Endometrial microvascular endothelial cells (primary cell): ENCODE results near the gene OR2H2. TPM values are rescaled to one million over a fixed set of nuclear protein-coding genes. Genes with fewer than 3 reads are reported as not detected.

ENCODE experiments used
- in situ Hi-C: cut with HindIII; loops from 2 replicates; pipeline ENCODE4 v1.10.0; 2017; ENCODE audit warnings: low sequenced_read_pairs, low pct_unique_long_range_greater_than_20kb; ENCODE audit errors: inconsistent ontology term
- total RNA-seq: library from RNA; depleted of rRNA; stranded (reverse); fragments of >200 nt; gene quantifications from one replicate; pipeline ENCODE4 v1.2.3, GENCODE V29; 2015; ENCODE audit errors: inconsistent ontology term

The OR2H2 gene
- total RNA-seq, 1 donor from 2014 or later, result not detected

DNA sequence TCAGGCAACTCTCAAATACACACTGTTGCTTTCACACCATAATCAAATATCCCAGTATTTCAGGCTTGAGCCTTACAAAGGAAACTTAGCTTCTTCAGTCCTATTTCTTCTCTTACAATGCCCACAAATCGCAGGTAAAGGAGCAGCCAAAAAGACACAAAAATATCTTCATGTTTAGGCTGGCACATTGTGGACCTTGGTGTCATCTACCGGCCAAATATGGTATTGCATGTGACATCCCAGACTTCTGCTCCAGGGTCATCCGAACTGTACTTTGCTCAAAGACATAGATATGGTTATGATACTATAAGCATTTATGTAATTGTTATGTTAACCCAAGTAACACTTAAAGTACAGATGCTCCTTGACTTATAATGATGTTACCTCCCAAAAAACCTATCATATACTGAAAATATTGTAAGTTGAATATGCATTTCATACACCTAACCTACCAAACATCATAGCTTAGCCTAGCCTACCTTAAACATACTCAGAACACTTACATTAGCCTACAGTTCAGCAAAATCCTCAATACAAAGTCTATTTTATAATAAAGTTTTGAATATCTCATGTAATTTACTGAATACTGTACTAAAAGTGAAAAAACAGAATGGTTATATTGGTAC, 4.6 kb downstream of the OR2H2 start:
- in situ Hi-C loops, result no loop called here

DNA sequence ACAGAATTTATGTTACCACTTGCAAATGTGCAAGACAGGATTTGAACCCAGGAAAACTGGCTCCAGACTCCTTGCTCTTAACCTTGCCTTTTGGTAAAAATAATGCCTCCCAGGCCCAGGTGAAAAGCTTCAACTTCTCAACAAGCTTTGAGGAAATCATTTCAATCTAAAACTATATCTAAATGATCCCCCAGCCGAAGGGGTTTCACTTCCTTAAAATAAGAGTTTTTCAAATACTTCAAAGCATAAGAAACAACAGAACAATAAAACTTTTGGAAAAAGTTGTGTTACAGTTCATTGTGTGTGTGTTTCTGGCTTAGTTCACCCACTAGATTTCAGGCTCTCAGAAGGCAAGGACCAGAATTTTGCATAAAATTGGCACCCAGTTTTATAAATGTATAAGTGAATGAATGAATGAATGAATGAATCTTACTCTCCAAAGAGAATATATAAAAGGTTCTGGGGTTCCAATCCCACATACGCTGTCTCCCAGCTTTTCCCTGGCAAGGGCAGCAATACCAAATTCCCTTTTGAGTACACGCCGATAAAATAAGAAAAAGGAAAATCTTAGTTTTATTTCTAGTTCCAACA, 5.4 kb downstream of the OR2H2 start:
- in situ Hi-C loops, result no loop called here

DNA sequence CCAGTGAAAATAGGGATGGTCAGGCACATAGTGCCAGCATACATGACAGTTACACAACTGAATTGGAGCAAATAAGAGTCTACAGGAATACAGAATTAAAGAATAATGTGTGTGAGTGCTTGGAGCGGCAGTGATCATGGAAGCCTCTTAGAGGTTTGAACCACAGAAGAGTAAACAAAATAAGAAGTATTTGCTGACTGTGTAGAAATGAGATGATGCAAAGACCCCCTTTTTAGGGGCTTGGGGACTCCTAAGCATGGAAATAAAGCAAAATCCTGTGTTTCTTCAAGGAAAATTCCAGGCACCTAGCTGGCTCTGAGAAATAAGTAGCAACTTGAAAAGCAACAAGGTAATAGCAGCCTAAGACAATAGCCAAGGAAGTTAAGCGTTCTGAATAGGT, 6.8 kb downstream of the OR2H2 start:
- in situ Hi-C loops, result no loop called here

DNA sequence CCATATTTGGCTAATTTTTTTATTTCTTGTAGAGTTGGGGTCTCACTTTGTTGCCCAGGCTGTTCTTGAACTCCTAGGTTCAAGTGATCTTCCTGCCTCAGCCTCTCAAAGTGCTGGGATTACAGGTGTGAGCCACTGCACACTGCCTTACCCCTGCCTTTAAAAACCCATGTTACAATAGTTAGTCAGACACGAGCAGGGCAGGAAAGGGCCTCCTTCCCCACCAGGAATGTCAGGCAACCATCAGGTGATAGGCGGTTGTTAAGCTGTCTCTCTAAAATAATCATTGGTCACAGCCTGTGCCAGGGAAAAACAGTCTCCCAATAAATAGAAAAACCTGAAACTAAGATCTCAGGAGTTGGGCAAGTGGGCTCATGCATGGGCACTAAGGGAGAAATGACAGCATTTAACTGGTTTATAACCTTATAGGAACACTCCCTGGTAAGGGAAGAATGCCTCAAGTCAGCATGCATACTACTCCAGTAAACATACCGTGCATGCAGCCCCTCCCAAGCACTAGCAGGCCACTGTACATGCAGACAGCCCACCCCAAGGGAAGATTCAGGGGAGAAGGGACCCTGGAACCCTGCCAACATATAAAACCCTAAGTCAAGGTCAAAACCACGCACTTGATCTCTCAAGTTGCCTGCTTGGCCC, 8.4 kb downstream of the OR2H2 start:
- in situ Hi-C loops, result no loop called here

DNA sequence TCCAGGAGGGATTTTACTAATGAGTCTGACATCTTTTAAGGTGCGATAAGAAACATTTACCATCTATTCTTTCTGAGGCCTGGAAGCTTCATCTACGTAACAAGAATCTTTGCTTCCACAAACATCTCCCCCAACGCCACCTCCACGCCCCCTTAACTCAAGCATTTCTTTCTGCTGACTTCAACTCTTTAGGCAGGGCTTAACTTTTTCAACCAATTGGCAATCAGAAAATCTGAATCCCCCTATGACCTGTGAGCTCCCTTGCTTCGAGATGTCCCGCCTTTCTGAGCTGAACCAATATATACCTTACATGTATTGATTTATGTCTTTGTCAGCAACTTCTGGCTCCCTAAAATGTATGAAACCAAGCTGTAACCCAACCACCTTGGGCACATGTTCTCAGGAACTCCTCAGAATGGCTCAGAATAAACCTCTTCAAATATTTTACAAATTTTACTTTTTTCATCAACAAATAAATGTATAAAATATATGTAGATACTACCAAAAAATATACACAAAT, 11.5 kb downstream of the OR2H2 start:
- in situ Hi-C loops, result no loop called here

DNA sequence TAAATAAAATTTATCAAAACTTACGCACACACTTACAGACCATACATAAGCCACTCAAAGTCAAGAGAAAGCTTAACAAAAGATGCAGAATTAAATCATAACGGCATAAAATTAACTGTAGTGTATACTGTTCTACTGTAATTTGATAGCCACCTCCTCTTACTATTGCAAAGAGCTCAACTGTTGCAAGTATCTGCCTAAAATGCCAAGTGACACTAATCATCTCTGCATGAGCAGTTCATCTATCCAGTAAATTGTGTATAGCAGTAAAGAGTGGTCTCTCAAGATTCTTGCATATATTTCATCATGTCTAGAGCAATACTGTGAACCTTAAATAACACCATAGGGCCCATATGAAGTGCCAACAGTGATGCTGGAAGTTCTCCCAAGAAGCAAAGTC, 12.3 kb downstream of the OR2H2 start:
- in situ Hi-C loops, result no loop called here

DNA sequence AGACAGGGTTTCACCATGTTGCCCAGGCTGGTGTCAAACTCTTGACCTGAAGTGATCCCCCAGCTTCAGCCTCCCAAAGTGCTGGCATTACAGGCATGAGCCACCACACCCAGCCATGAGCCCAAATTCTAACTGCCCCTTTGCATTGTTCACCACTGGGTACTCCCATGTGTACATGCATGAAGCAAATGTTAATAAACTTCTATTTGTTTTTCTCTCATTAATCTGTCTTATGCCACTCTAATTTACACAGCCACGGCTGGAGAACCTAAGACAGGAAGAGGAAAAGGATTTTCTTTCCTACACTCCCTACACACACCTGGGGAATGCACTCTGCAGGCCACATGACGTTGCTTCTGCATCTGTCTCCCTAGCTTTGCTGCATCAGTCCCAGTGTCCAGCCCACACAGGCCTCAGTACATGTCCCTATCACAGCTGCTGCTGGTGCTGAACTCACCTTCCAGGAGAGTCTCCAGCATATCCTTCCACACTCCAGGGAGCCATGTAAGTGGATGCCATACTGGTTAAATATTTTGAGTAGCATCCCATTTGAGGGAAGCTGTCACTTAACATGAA, 13.3 kb downstream of the OR2H2 start:
- in situ Hi-C loops, result no loop called here

DNA sequence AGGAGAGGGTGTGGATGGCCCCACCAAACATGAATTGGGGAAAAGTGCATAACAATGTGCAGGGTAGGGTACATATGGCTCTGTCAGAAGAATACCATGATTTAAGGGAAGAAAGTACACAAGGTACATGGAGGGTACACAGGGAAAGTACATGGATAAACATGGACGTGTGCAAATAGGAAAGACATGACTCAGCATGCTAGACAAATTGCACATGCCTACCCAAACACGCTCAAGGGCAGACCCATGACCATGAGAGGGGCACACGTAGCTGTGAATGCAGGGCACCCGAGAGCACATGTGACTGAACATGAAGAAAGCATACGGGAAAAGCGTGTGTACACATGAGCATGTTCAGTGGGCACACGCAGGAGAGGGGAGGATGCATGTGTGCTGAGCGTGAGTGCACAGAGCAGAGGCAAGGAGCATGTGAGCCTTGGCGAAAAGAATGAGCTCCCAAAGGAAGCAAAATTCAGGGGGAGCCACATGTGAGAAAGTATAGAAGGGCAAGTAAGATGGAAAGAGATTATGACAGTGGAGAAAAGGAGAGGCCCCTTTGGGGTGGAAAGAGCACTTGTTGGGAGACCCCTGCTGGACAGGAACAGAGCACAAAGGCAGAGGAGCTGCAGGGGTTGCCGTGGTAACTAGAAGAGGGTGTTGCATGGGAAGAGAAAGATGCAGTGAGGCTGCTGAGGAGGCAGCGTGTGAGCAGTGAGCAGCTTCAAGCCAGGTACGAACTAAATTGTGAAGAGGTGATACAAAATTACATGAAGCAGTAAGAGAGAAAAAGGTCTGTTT, 17.8 kb downstream of the OR2H2 start:
- in situ Hi-C loops, result no loop called here

DNA sequence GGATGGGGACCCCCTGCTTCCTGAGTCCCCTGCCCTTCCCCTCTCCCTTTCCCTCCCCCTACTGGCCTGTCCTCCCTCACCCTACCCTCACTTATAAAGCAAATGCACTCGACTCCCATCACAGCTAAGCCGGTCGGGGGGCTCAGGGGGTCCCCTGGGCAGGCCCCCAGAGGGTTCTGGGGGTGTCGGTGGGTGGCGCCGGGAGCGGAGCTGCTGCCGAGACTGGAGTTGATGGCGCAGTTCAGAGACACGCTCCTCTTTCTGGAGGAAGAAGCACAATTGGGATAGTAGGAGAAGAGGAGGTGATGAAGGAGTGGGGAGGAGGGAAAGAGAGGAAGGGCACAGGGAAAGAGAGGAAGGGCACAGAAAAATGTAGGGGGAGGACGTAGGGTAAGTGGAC, 18.5 kb downstream of the OR2H2 start:
- in situ Hi-C loops, result no loop called here

DNA sequence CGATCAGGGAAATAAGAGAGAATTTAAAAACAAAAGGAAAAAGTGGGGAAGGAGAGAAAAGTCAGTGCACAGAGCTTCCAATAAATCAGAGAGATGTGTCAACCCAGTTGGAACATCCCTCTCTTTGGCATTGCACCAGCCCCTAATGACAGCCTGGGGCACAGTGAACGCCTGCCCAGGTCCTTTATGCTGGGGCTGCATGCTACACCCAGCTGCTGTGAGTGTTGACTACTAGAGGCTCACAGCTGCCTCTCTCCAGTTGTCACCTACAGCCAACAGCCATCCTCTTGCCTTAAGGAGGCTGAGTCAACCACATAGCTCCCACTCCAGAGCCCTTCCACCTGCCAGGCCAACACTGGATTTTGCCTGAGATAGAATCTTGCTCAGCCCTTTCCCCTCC, 19.0 kb downstream of the OR2H2 start:
- in situ Hi-C loops, result no loop called here

DNA sequence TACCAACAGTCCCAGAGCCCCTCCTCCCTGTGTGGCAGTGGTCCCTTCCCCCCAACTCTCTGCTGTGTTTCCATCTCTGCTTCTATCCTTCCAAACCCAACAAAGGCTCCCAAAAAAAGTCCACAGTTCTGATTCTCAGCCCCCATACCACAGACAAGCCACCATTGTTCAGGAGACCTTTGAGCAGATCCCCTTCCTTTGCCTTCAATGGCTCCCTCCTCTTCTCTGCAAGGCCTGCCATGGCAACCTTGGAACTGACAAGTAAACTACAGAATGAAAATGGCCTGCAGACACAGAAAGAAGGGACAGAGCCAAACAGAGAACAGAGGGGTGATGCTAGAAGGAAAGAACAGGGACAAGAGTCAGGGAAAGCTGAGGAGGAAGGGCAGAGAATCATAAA, 23.2 kb downstream of the OR2H2 start:
- in situ Hi-C loops, result no loop called here

DNA sequence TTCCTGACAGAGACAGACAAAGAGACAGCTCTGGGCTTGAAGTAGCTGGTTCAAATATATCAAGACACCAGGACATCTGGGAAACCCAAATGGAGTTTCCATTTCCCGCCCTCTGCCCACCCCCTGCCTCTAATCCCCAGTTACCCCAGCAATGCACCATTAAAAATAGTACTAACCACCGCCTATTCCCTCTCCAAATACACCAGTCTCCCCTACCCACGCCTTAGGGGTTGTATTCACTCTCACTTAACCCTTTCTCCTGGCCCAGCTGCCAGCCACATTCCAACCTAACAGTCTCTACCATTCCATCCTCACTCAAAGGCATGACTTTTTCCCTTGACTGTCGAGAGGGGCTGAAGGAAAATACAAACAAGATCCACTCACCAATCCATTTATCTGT, 25.6 kb downstream of the OR2H2 start:
- in situ Hi-C loops, result no loop called here

DNA sequence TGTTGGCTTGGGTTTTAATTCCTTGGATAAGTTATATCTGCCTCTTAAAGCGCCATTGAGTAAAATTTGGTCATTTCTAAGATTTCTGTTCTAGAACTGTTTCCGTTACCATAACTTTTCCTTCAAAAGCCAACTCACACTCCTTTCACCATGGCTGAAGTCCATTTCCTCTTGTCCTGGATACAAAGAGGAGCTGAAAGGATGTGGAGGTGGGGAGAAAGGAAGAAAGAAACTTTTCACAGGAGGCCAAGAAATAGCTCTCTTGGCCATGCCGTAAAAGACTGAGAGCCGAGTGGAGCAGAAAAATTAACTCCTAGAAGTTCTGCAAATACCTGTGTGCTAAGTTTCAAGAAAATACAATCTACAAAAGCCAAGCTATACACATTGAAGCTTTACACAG, 26.5 kb downstream of the OR2H2 start:
- in situ Hi-C loops, result no loop called here

DNA sequence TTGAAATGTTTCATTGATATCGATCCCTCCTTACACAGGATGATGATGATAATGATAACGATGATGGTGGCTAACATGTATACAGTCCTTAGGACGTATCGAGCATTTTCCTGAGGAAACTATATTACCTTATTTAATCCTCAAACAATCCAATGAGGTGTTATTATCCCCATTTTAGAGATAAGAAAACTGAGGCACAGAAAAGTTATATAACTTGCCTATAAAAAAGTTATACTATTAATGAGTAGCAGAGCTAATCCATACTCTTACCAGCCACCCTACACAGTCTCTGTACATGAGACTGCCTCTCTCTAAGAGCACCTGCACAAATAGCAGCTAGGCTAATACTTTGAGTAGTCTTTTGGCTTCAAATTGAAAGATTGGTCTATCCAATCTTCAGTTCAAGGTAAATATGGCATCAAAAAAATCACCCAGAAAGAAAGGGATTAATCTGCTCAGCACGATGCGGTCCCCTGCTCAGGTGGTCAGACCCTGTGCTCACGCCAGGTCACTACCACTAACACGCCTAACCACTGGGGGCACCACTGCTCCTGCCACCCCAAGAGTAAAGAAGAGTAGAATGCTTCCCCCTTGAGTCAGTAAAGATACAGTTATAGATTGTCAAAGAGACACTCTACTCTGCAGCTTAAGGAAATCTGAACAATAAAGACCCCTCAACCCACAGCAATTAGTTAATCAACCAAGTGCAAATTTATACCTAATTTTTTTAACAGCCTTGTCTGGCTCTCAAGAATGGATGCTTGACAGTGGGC, 33.0 kb downstream of the OR2H2 start:
- in situ Hi-C loops, result no loop called here

DNA sequence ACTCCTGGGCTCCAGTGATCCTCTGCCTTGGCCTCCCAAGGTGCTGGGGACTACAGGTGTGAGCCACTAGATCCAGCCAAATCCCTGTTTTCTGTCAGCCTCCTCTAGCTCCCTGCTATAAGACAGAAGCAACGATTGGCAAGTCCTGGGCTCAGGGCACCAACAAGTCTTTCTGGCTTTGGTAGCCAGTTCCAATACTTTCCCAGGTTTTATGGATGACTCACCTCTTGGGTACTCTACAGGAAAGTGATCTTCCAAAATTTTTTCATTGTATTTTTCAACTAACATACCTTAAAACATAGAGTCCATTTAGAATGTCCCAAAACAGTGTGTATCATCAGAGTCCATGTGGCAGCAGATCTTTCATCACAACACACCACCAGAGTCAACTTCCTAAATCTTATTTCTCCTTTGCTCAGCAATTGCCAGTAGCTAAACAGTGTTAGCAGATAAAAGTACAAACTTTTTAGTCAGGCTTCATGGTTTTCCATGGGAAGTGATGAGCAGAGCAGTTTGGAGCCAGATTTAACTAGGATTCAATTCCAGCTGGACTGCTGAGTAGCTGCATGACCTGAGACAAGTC, 34.7 kb downstream of the OR2H2 start:
- in situ Hi-C loops, result no loop called here

DNA sequence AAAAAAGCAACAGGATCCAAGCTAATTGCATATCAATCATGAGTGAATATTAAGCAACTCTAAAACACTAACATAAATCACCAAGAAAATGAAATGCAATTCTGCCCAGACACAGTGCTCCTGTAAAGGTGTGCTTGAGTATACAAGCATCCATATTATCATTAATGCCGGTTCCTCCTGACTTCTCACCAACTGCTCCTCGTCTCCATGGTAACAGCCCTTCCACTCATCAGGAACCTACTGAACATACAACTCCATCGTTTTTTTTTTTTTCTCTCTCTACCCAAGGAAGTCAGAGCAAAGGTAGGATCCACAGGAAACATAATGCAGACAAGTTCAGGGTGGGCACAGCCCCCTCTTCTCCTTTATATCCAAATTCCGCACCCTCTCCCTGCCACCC, 35.7 kb downstream of the OR2H2 start:
- in situ Hi-C loops, result no loop called here

DNA sequence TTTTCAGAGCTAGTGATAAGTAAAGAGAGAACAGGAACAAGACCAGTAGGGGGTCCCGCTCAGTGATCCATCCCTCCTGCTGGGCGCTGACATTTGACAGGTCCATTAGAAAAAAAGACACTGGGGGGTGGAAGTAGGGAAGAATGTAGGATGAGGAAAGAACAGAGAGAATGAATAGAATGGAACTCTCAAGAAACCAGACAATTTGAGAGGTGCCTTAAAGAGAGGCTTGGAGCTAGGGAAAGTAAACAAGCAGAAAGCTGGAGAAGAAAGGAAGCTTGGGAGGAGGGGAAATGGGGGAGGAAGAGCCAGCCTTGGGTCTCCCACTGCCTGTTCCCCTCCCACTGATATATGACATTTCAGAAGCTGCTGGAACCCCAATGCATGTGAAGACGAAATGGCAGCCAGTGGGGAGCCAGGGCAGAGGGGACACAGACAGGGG, 39.6 kb downstream of the OR2H2 start:
- in situ Hi-C loops, result no loop called here

DNA sequence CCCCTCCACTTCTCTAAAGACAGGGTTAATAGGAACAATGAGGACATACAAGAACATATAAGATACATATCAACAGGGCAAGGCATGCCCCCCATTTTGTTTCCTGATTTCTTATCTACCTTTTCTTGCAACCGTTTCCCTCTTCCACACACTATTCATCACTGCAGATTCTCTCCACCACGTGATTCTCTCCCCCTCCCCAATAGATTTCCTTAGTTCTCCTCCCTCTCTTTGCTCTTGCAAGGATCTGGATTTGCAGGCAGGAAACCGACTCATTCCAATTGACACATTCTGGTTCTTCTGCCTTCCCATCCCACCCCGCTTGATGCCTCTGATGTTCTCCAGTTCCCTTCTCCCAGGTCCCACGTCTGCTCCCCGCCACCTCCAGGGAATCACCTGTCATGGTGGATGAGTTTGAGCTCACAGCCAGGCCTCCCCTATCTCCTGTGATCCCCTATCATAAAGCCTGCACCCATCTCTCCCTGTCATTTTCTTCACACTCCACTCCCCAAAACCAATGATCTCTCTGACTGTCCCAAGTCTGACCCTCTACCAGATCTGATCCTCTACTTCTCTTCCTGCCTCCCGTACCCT, 40.5 kb downstream of the OR2H2 start:
- in situ Hi-C loops, result no loop called here
